Non-pigmented ciliary epithelial cell (primary cell): ENCODE data around the gene ALS2CL.

Experiments used
- DNase-seq: peaks from one replicate; pipeline ENCODE4 v3.0.0-alpha.2; 2010; ENCODE audit warnings: low read depth

The ALS2CL gene

DNA sequence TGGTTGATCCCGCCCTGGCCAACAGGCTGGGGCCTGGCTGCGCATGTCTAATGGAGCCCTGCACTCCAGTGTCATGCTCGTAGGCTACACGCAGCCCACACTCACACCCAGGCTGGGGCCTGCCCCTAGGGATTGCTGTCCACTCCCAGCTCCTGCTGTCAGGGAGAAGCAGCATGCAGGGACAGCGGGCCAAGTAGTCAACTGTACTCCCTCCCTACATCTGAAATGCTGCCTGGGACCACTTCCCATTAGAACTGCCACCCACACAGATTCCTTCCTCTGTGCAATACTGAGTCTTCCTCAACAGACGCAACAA is 16.1 kb downstream of the ALS2CL start:
- no peak for DNase-seq

DNA sequence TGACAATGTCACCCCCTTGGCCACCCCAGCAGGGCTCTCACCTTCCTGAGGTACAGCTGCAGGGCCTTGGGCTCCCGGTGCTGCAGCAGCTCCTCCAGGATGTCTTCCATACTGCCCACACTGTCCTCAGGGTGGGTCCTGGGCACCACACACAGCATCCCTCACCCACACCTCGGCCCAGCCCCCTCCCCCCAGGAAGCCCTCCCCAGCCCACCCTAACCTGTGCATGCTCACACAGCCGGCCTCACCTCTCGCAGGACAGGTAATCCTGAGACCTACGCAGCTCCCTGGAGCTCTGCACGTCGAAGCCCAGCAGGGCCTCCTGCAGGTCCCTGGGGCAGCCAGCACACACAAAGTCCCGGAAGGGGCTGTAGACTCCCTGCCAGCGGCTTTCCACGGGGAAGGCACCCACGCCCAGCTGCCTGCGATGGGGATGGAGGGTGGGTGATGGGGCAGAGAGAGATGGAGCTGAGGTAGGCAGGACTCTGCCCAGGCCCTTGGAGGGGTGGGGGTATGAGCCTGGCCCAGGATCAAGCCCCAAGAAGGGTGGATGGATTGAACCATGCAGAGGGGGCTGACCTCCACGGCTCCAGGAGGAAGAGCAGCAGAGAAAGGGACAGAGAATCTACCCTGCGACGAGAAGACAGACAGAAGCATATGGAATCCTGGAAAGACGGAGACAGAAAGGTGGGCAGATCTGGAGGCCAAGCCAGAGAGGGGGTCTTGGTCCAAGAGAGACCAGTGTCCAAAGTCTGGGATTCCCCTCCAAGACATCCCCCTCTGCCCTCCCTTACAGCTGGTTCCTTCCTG is 16.7 kb downstream of the ALS2CL start:
- no peak for DNase-seq

DNA sequence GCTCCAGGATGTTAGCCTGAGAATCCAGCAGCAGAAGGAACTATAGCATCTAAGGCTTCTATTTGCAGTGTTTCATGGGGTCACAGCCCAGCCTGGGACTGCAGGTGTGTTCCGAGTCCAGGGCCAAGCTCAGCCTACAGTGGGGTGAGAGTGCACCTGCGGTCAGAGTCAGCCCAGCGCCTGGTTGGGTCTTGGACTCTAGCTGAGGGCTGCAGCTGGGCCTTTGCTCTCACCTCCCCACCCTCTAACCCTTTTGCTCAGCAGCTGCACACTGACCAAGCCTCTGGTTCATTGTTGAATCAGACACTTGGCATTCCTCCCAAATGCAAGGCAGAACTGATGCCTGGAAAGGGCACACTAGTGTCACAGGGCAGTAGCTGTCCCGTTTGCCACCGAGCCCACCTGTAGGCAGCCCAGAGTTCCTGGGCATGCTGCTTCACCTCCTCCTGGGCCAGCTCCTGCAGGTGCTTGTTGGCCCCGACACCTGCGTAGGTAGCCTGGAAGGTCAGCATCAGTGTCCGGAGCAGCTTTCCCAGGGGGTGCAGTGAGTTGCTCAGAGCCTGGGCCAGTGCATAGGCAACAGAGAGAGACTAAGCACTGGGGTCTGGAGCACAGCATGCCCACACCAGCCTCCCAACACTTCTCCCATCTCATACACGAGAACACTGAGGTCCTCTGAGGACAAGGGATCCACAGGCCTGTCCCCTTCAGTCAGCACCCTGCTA is 17.5 kb downstream of the ALS2CL start:
- DNase-seq, result no peak

DNA sequence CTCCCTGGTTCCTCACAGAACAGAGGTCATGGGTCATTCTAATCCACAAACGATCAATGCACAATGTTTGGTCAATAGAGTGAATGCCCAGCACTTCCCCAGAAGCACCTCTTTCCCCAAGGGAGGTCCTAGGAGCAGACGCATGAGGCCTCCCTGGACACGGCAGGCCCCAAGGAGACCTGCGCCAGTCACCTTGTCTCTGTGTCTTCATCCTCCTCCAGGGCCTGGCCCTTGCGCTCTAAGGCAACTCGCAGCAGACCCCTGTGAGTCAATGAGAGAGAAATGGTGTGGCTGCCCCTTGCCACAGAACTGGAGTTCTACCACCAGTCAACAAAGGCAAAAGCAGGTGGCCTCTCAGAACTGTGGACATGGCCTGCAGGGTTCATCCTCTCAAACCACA is 18.1 kb downstream of the ALS2CL start:
- no peak for DNase-seq

DNA sequence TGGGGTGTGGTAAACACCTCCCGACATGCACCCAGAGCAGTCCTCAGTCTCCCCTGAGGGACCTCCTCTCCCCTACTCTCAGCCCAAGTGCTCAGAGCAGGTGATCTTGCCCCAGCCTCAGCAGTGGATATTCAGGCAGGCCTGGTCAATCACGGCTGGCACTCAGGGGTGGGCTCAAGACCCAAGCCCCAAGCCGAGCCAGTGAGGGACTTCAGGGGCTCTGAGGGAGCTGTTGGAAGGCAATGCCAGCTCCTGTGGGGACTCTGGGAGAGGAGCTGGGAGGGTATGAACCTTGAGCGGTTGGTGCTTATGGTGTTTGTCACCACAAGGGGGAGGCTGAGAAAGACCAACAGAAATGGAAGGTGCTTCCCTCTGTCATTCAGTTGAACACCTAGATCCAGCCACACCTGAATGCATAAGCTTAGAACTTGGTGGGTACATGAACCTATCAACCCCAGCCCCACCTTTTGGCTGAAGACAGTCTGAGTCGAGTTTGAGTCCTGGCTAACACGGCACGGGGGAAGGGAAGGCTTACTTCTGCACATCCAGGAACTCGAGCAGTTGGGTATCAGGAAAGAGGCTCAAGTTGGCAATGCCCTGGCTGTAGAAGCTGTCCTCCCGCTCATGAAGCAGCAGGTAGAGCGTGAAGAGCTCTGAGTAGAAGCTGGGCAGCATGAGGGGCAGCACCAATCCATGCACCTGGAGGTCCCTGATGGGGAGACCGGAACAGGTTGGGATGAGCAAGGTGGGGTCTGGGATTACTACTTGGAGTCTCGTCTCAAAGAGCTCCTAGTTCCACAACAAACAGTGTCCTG is 19.2 kb downstream of the ALS2CL start:
- DNase-seq, result no peak

DNA sequence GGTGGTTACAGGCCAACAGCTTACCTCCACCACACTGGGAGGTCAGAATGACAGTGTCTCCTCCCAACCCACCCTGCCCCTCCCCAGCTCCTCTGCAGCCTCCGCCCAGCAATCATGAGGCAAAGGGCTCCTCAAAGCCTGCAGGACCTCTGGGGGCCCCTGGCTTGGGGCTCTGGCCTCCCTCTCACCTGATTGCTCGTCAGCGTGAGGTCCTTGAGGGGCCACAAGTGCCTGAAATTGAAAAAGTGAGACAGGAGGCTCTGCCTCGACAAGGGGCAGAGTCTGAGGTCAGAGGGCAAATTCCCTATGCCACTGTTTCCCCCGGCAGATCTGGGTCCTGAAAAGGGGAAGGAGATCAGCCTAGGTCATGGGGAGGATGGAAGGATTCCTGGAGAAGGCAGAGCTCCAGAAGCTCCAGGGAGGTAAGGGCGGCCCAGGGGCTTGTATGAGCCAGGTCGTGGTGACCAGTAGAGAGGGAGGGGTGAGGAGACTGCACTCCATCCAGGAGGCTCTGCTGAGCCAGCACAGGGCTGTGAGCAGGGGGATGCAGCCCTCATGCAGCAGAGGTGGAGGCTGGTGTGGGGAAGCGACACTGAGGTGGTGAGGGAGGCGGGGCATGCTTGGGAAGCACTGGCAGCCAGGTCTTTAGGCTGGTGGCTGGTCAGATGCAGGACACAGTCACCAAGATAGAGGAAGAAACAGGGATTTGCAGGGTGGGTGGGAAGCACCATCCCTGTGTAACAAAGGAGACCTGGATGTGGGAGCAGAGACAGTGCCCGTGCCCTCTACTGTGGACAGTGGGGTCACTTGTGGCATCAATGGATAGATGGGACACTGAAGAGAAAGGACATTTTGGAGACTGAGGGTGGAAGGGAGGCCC is 20.1 kb downstream of the ALS2CL start:
- no peak for DNase-seq

DNA sequence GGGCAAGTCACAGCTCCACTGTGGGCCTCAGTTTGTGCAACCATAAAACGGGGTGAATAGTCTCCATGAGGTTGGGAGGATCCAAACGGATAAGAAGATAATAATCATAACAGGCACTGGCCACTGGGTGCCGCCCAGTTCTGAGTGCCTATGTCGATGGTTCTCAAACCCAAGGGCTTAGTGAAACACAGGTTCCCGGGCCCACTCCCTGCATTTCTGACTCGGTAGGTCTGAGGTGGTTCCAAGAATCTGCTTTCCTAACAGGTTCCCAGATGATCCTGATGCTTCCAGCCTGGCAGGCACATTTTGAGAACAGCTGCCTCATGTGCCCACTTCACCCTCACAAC is 21.2 kb downstream of the ALS2CL start:
- DNase-seq, result no peak

DNA sequence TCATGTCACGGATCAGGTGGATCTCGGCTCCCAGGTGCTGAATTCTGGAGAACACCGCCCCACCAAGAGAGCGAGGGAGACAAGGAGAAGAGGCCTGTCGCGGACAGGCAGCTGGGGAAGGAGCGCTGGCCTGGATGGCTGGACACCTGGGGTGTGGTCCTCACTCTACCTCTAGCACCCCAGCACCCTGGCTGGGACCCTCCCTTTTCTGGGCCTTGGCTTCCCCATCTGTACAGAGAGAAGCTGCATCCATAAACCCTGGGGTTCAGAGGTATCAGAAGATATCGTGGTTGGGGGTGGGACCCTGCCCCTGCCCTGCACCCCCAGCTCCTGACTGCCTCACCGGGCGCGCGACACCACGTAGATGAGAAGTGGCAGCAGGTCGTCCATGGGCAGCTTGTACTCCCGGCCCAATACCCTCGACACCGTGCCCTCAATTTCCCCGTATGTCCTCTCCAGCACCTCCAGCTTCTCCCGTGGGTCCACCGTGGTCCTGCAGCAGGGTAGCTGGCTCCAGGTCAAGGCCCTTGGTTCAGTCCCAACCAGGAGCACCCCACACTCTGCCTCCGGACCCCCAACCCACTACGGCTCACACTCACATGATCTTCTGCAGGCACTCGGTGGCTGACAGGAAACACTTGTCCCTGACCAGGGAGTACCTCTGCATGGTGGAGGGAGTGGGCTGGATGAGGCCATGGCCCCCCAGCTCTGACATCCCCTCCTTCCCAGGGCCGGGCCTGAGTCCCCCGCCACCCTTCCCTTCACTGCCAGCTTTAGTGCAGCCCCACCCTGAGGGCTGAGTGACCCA is 21.7 kb downstream of the ALS2CL start:
- DNase-seq, result no peak

DNA sequence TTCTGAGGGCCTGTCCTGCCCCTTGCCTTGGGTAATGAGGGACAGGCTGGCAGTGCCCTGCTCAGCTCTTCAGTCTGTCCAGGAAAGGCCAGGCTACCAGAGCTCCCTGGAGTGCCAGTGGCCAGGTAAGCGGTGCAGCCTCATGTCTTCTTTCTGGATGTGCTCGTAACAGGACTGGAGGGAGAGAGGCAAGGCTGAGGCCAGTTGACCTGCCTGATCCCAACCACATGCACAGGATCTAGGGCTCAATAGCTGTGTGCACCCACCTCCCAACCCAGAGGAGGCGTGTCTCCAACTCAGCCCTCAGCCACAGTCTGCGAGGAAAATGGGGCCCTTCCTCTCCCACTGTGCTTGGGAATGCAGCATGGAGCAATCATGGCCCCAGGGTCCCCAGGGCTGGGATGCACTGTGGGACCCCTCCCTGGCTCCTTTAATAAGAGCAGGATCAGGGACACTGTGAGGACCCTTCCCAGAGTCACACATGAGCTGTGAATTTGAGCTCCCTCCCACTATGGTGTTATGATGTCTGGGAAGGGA is 22.5 kb downstream of the ALS2CL start:
- no peak for DNase-seq

DNA sequence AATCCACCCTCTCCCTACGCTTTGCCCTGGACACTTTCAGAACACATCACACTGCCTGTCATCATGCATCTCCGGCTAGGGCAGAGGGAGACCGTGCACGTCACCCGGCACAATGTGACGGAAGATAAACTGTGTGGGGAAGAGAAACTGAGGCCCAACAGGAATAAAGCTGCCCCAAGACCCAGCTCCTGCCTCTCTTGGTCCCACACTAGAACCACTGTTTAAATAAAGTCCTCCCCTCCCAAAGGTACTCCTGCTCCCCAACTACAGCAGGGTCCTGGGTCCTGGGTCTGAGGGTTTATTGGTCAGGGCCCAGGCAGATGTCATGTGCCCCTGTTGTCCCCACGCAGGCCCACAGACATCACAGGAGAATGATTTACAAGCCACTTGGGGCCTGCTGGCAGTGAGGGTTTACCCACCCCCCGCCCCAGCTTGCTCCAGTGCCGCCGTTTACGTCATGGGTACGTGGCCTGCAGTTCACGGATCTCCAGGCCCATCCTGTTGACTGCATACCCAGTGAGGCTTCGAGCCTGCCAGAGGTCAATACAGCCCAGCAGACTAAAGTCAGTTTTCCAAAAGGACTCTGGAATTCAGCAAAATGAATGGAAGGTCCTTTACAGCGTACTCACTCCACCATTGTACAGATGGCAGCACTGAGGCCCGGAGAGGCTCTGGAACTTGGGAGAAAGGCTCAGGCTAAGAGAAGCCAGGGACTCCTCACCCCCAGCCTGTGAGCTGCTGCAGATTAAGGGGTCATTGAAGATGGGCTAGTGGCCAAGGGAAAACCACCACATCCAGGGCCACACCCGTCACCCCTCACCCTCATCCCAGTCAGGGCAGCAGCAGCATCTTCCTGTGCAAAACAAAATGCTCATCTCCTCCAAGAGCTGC is 23.2 kb downstream of the ALS2CL start:
- no peak for DNase-seq

DNA sequence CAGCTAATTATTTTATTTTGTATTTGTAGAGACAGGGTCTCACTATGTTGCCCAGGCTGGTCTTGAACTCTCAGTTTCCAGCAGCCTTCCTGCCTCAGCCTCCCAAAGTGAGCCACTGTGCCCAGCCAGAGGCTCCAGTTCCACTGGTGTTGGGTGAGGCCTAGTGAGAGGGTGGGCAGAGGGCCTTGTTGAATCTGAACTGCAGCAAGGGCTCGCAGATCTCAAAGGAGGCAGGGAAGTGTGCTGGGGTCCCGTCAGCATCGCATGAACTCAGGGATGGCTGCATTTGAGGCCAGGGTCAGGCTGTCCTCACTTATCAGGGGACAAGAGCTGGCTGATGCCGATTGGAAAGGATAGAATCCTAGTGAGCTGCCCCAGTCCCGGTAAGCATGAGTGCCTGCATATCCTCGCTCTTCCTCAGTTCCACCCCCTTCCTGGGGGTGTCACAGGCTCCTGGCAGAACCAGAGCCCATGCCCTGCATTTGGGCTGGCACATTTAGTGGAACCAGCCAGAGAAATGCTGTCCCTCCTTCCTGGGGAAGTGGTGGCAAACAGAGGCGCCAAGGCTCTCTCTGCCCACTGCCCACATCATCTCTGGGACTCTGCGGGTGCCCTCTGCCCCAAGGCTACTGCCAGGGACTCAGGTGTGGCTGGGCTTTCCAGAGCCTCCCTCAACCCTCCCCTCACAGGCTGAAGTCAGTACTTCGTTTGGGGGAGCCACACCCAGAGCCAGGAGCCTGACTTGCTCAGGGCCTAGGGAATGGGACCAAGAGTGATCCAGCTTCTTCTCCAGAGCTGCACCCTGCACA is 24.1 kb downstream of the ALS2CL start:
- no peak for DNase-seq

DNA sequence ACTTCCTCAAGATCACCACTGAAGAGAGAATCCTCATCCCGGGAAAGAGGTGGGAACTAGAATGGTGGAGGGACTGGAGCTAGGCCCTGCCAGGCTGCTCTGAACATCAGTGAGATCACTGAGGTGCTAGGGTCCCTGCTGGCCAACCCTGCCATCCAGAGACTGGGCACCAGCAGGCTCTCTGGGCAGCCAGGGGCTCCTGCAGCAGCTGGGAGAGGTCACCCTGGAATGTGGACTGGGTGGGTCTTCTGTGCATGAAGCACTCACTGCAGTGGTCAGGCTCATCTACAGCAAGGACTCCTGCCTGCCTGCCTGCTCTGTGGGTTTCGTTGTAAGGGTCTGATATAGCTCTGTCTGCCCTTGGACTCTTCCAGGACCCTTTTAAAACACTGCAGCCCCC is 24.9 kb downstream of the ALS2CL start:
- DNase-seq, result no peak

DNA sequence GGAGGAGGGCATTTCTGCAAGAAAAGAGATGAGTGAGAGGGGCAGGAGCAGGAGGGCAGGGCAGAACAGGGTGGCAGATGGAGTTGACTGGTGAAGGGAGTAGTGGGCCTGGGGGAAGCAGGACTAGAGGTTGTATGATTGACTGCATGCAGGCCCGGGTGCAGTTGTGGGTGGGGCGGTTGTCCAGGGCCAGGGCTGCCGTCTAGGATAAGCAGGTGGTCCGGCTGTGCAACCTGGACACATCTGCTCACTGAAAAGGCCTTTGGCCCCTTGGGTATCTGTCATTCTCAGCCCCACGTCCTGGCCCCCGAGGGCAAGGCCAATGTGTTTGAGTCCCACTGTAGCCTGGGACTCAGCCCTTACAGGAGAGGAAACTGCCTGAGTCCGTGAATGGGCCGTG is 25.4 kb downstream of the ALS2CL start:
- DNase-seq, result no peak

DNA sequence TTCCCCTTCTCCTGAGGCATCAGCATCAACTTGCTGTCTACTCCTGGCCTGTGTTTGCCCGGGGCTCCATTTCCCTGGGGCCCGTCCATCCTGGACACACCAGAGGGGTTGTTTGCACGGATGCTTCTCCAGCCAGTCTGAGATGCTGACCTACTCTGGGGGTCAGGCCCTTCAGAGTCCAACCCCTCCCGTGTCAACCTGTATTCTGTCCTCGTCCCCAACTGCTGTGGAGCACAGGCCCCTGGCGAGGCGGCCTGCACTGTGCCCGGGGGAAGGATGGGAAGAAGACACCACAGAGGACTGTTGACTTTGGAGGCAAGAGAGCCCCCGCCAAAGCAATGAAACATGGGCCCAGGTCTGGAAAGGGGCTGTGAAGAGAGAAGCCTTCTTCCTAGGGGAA is 25.8 kb downstream of the ALS2CL start:
- DNase-seq, result no peak

DNA sequence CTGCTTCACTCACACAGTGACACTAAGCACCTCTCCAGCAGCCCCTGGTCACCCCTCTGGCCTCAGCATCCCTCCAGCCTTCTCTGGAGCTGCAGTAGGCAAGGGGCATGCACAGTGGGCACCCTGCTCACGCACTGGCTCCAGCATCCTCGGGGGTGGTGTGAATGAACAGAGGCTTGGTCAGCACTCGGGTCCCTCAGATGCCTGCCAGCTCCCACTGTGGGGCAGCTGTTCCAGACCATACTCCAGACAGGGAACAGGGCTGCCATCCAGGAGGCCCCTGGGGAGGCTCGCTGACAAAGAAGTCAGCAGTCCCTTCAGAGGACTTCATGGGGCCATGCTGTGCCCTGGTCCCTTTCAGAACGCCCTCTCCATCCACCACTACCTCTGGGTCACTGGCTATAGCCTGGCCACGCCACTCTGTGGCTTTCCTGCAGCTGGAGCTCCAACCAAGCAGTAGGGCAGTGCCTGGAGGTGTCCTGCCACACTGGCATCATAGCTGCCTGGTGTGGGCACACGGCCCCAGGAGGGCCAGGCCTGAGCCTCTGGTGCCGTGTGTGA is 26.3 kb downstream of the ALS2CL start:
- no peak for DNase-seq

DNA sequence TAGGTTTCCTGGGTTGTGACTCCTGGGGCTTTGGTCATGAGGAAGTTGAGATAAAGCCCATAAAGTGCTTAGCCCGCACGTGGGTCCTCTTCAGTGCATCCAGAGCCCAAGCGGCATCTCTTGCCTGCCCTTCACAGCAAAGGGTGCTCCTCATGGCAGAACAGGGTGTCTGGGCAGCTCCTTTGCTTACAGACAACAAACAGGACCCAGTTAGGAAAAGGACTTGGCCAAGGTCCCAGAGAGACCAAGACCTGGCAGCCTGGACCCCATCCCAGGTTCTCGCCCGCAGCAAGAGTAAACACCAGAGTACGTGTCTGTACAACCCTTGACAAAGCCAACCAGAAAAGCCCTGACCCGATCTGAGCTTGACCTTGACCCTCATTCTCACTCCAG is 27.0 kb downstream of the ALS2CL start:
- DNase-seq, result no peak

DNA sequence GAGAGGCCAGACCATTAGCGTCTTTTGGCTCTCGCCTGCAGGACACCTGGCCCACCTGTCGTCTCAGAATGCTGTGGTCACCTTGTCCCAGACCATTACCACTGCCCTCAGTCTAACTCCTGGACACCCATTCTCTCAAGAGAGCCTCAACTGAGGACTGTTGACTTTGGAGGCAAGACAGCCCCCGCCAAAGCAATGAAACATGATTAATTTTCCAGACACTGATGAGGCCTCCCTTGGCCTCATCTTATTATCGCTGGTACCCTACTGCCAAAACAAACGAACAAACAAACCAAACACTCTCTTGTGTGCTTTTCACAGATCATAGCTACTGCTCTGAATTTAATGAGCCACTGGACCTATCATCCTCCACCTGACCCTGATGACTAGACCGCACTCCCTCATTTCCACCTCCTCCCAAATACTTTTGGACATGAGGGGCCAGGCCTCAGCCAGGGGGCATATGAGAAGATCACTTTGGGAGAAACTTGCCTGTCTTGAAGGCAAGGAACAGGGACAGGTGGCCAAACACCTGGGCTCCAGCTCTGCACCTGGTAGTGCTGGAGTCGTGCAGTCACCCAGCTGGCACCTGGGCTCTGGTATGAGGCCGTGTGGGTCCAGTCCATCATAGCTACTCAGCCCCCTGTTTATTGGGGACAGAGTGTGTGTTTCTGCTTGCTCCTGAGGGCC is 27.6 kb downstream of the ALS2CL start:
- DNase-seq, result no peak
